Left forelimb (tissue), 1 donor: ENCODE data around the gene RAPGEF1.
"Not testable (repeated sequence)": the region's sequence is repeated elsewhere in the genome, so short reads cannot be mapped to it uniquely, and the experiment has no call there.

Experiments
- DNase-seq: peaks from one replicate; pipeline ENCODE4 v3.0.0-alpha.2; 2018; ENCODE audit warnings: low spot score

RAPGEF1 gene

GRCh38 chr9:131670247-131671132 lies 69.4 kb downstream of the RAPGEF1 start:
- DNase-seq, result no peak

GRCh38 chr9:131669269-131670157 lies 70.4 kb downstream of the RAPGEF1 start:
- DNase-seq, result no peak

- DNase-seq, result no peak
Observed at GRCh38 chr9:131668439-131669268, 71.2 kb downstream of the RAPGEF1 start.

GRCh38 chr9:131668057-131668438 lies 71.8 kb downstream of the RAPGEF1 start:
- DNase-seq, result no peak

GRCh38 chr9:131667576-131667975 lies 72.3 kb downstream of the RAPGEF1 start:
- no peak for DNase-seq

- no peak for DNase-seq
Observed at GRCh38 chr9:131666774-131667173, 73.1 kb downstream of the RAPGEF1 start.

- no peak for DNase-seq
Observed at GRCh38 chr9:131666029-131666428, 73.8 kb downstream of the RAPGEF1 start.

- no peak for DNase-seq
Observed at GRCh38 chr9:131663288-131663687, 76.6 kb downstream of the RAPGEF1 start.

GRCh38 chr9:131662289-131662621 lies 77.6 kb downstream of the RAPGEF1 start:
- not testable (repeated sequence) for DNase-seq

GRCh38 chr9:131661568-131662288 lies 78.1 kb downstream of the RAPGEF1 start:
- no peak for DNase-seq

- DNase-seq, result no peak
Observed at GRCh38 chr9:131660466-131661405, 79.1 kb downstream of the RAPGEF1 start.

GRCh38 chr9:131658377-131659129 lies 81.3 kb downstream of the RAPGEF1 start:
- no peak for DNase-seq

- DNase-seq, result no peak
Observed at GRCh38 chr9:131657940-131658339, 81.9 kb downstream of the RAPGEF1 start.

- no peak for DNase-seq
Observed at GRCh38 chr9:131657456-131657855, 82.4 kb downstream of the RAPGEF1 start.

- no peak for DNase-seq
Observed at GRCh38 chr9:131657037-131657377, 82.9 kb downstream of the RAPGEF1 start.

GRCh38 chr9:131656356-131657036 lies 83.4 kb downstream of the RAPGEF1 start:
- no peak for DNase-seq

- DNase-seq, result not testable (repeated sequence)
Observed at GRCh38 chr9:131654369-131654768, 85.5 kb downstream of the RAPGEF1 start.

GRCh38 chr9:131651599-131651998 lies 88.3 kb downstream of the RAPGEF1 start:
- DNase-seq, result no peak

GRCh38 chr9:131651160-131651559 lies 88.7 kb downstream of the RAPGEF1 start:
- no peak for DNase-seq
